ENCODE results near the gene COL25A1. TPM values are rescaled to one million over a fixed set of nuclear protein-coding genes. Genes with fewer than 3 reads are reported as not detected.

Gene COL25A1
- total RNA-seq, 1 experiment from 2014 or later: 0.42 TPM

DNA sequence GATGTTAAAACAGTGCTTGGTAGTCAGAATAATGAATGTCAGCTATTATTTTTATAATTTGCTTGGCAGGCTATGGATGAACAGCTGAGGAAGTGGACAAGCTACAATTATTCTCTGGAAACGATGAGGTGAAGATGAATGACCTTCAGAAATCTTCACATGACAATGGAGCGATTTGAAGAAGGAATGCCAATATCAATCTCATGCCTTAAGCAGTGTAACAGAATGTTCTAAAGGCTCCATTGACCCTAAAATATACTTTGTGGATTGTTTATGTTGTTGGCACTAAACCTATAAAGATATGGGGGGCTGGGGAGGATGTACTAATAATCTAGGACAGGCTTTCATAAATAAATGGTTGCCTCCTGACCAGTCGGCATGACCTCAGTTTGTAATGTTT lies 36.2 kb downstream of the COL25A1 start:
- DNase-seq (ENCODE audit: low read depth in 1 of 2, low spot score in 2 of 2): no peak

DNA sequence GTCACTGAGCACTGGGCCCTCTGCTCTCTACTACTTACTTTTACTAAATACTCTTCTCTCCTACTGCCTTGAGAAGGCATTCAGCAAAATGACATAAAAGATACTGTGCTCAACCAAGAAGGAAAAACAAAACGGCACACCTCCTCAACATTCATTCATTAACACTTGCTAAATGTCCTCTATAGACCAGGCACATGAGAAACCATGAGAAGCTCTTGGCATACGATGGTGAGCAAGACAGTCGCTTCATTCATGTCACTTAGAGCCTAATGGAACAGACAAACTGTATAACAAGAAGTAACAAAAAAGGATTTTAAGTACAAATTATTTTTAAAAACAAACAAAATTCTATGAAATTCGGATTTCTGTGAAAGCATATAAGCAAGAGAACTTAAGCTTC lies 38.7 kb downstream of the COL25A1 start:
- no peaks in the 10 kb centered on the region for H3K9me3 ChIP-seq (replicated peaks)
- H3K36me3 ChIP-seq: no peaks in the 10 kb centered on the region
- H3K27ac ChIP-seq: no peak overlapping the region
- H3K4me3 ChIP-seq: no peak overlapping the region
- H3K27me3 ChIP-seq (replicated peaks): 0 out of 2 replicates have a peak, but pooled peaks cover 5% of the 10 kb centered on the region
- no peaks in the 10 kb centered on the region for H3K4me1 ChIP-seq (replicated peaks)
- DNase-seq (ENCODE audit: low read depth in 1 of 2, low spot score in 2 of 2): no peak

More for the DNA sequence above, 36.2 kb downstream of the COL25A1 start:
- no peaks in the 10 kb centered on the region for H3K36me3 ChIP-seq
- H3K4me3 ChIP-seq: no peak overlapping the region
- H3K27ac ChIP-seq: no peak overlapping the region
- H3K27me3 ChIP-seq (replicated peaks): 0 out of 2 replicates have a peak, but pooled peaks cover 5% of the 10 kb centered on the region
- H3K9me3 ChIP-seq (replicated peaks): no peaks in the 10 kb centered on the region
- no peaks in the 10 kb centered on the region for H3K4me1 ChIP-seq (replicated peaks)

DNA sequence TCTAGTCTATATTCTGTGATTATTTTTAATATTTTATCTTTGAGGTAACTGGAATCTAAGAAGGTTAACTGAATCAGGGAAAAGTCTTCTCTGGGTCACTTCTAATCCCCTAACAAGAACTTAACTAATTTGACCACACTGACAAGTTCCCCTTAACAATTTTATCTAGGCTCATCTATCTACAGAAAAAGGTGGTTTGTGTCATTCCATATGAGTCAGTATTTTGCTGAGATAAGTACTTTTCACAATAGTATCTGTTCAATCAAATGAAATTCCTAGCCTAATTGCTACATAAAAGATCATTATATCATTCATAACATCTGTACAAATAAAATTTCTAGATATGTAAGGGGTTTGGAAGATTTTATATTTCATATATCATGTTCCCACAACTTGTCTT lies 45.6 kb downstream of the COL25A1 start:
- no peaks in the 10 kb centered on the region for H3K9me3 ChIP-seq (replicated peaks)
- no peaks in the 10 kb centered on the region for H3K4me1 ChIP-seq (replicated peaks)
- peaks cover 6% of the 10 kb centered on the region; the same call in 1 of the 2 replicates for H3K27me3 ChIP-seq (replicated peaks)
- no peaks in the 10 kb centered on the region for H3K36me3 ChIP-seq
- no peak for DNase-seq (ENCODE audit: low read depth in 1 of 2, low spot score in 2 of 2)
- no peak overlapping the region for H3K27ac ChIP-seq
- H3K4me3 ChIP-seq: no peak overlapping the region

DNA sequence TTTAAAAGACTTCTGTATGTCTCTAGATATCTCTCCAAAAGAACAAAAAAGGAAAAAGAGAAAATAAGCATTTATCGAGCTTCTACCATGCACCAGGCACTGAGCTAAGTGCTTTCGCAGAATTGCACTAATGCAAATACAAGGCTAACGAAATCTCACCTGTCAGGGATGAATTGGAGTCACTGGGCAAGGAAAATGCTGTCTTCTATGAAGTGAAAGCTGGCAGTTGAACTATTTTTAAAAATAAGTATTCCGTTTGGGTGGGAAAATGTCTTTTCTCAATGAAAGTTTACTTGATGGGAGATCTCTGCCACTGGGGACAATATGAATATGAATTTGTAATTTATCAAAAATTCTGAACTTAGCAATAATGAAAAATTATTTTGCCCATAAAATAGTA lies 47.6 kb downstream of the COL25A1 start:
- Histone ChIP-seq H3K27me3 (replicated peaks) (peaks cover 6% of the 10 kb centered on the region; the same call in 1 of the 2 replicates), H3K9me3 (replicated peaks) (no peaks in the 10 kb centered on the region), H3K4me3 (no peak overlapping the region), H3K36me3 (no peaks in the 10 kb centered on the region), H3K4me1 (replicated peaks) (no peaks in the 10 kb centered on the region), H3K27ac (no peak overlapping the region)
- no peak for DNase-seq (ENCODE audit: low read depth in 1 of 2, low spot score in 2 of 2)

DNA sequence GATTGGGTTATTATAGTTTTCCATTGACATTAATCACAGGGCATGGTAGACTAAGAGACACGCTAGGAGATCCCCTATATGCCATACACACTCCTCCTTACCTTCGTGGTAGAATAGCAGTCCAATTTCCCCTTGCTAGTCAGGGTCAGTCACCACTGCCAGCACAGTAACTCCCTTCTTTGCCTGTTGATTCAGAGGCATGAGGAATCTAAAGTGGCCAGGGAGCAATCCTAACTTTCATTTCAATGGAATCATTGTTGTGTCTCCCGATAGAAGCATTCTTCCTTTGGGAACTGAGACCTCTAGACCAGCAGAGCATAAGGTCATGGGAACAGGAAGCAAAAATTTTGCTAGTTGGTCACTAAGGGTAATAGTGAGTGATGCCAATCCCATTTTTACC lies 51.1 kb downstream of the COL25A1 start:
- Histone ChIP-seq H3K36me3 (no peaks in the 10 kb centered on the region), H3K9me3 (replicated peaks) (no peaks in the 10 kb centered on the region), H3K4me1 (replicated peaks) (no peaks in the 10 kb centered on the region), H3K27ac (no peak overlapping the region), H3K4me3 (no peak overlapping the region), H3K27me3 (replicated peaks) (peaks cover 6% of the 10 kb centered on the region; the same call in 1 of the 2 replicates)
- DNase-seq (ENCODE audit: low read depth in 1 of 2, low spot score in 2 of 2): no peak

DNA sequence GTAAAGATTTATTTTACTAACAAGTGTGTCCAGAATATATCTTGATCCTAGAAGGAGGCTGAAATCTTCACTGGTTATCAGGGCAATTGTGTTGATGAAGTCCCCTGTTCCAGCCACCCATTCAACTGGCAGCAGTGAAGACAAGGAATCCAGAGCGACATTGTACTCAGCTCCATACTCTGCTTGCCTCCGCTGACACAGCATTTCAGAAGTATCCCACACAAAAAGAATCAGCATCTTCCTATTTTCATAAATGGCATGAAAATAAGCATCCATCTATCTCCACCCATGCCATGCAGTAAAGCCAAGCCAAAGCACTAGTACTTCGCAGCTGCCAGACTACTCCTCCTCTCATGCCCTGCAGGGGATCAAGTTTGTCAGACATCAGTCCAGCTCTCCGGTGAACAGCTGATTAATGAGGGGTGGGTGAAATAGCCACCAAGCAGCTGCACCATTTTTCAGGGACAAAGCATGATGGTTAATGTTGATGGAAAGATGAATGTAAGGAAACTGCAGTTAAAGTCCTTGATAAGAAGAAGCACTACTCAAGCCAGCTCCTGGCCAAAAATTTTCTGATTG lies 54.0 kb downstream of the COL25A1 start:
- no peaks in the 10 kb centered on the region for H3K27me3 ChIP-seq (replicated peaks)
- no peaks in the 10 kb centered on the region for H3K9me3 ChIP-seq (replicated peaks)
- H3K36me3 ChIP-seq: no peaks in the 10 kb centered on the region
- DNase-seq (ENCODE audit: low read depth in 1 of 2, low spot score in 2 of 2): no peak
- no peak overlapping the region for H3K27ac ChIP-seq
- H3K4me1 ChIP-seq (replicated peaks): no peaks in the 10 kb centered on the region
- H3K4me3 ChIP-seq: no peak overlapping the region

DNA sequence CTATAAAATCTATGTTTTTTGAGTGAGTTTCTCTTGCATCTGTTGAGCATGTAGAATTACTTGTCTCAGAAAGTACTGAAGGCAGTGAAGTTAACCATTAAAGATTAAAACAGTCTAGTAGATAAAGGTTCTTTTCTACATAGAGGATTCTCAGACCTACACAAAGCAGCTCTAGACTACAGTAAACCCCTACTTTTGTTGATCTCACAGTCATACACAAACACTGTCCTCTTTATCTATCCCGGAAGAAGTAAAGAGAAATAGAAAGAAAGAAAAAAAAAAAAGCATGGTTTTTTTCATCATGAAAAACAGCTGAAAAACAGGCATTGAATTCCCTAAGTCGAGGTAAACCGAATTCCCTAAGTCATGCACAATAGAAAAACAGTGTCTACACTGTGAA lies 58.6 kb downstream of the COL25A1 start:
- no peaks in the 10 kb centered on the region for H3K4me1 ChIP-seq (replicated peaks)
- no peak overlapping the region for H3K4me3 ChIP-seq
- no peaks in the 10 kb centered on the region for H3K27me3 ChIP-seq (replicated peaks)
- H3K36me3 ChIP-seq: no peaks in the 10 kb centered on the region
- no peaks in the 10 kb centered on the region for H3K9me3 ChIP-seq (replicated peaks)
- DNase-seq (ENCODE audit: low read depth in 1 of 2, low spot score in 2 of 2): no peak
- no peak overlapping the region for H3K27ac ChIP-seq

DNA sequence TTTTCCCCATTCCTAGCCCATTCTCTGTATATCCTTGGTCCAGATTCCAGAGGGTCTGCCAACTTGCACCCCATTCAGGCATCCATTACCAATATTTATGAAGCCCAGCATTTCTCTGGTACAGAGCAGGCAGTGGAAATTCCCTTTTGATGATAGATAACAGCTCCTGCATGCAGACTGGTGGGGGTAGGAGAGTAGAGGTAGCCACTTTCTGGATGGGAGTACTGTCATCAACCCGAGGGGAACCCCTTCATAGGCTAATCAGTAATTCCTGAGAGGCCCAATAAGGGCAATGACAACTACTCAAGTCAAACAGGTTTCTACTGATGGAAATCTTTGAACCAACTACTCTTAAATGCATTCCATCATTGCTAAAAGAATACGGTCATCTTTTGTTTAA lies 63.7 kb downstream of the COL25A1 start:
- no peak overlapping the region for H3K4me3 ChIP-seq
- DNase-seq (ENCODE audit: low read depth in 1 of 2, low spot score in 2 of 2): no peak
- no peaks in the 10 kb centered on the region for H3K4me1 ChIP-seq (replicated peaks)
- no peaks in the 10 kb centered on the region for H3K36me3 ChIP-seq
- H3K9me3 ChIP-seq (replicated peaks): no peaks in the 10 kb centered on the region
- H3K27me3 ChIP-seq (replicated peaks): no peaks in the 10 kb centered on the region; the same call in 1 of the 2 replicates
- H3K27ac ChIP-seq: no peak overlapping the region

DNA sequence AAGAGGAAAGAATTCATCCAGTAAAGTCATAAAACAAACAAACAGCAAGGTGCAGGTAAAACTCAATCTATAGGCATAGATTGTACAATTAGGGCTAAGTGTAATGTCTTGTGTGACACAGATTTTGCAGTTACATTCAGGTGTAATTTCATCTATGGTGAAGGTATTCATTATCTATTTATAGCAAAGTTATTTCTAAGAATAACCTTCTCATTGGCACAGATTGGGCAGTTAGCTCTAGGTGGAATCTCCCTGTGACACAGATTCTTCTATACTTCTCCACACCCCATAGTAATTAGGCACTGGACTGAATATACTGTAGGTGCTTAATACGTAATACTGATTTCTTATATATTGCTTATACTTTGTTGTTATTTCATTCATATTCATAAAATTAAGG lies 66.8 kb downstream of the COL25A1 start:
- DNase-seq (ENCODE audit: low read depth in 1 of 2, low spot score in 2 of 2): no peak
- Histone ChIP-seq H3K4me3 (no peak overlapping the region), H3K27me3 (replicated peaks) (no peaks in the 10 kb centered on the region; the same call in 1 of the 2 replicates), H3K9me3 (replicated peaks) (no peaks in the 10 kb centered on the region), H3K4me1 (replicated peaks) (no peaks in the 10 kb centered on the region), H3K27ac (no peak overlapping the region), H3K36me3 (no peaks in the 10 kb centered on the region)

DNA sequence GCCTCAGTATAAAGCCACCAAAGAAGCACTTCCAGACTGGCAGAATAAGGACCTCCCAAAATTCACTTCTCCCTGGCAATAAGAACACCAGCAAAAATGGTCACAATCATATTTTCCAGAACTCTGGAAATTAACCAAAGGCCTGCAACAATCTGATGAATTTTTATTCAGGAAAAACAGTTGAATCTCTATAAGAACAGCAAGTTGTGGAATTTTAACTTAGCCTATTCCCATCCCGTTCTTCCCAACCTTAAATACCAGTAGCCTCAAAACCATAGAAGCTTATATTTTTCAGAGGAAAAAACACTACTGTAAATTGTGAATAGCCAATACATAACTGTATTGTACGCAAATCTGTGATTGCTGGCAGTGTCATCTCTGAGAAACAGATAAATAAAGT lies 67.9 kb downstream of the COL25A1 start:
- DNase-seq (ENCODE audit: low read depth in 1 of 2, low spot score in 2 of 2): no peak
- Histone ChIP-seq H3K36me3 (no peaks in the 10 kb centered on the region), H3K4me3 (no peak overlapping the region), H3K27me3 (replicated peaks) (no peaks in the 10 kb centered on the region; the same call in 1 of the 2 replicates), H3K27ac (no peak overlapping the region), H3K9me3 (replicated peaks) (no peaks in the 10 kb centered on the region), H3K4me1 (replicated peaks) (no peaks in the 10 kb centered on the region)

DNA sequence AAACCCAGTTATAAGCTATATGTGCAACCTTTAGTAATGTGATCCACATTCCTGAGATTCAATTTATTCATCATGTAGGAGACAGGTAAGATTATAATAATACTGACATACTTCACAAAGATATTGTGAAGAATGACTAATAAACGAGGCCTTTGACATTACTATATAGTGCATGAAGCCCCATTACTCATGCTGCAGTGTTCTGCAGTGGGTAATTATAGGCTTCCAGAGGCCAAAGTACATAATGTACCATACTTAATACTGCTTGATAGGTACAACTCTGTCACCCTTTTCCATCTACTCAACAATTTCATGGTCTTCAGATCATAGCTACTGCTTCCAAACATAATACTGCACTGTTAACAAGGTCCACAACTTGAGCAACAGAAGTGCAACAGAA lies 68.9 kb downstream of the COL25A1 start:
- Histone ChIP-seq H3K27ac (no peak overlapping the region), H3K4me3 (no peak overlapping the region), H3K36me3 (no peaks in the 10 kb centered on the region), H3K9me3 (replicated peaks) (no peaks in the 10 kb centered on the region), H3K27me3 (replicated peaks) (no peaks in the 10 kb centered on the region; the same call in 1 of the 2 replicates), H3K4me1 (replicated peaks) (no peaks in the 10 kb centered on the region)
- no peak for DNase-seq (ENCODE audit: low read depth in 1 of 2, low spot score in 2 of 2)

DNA sequence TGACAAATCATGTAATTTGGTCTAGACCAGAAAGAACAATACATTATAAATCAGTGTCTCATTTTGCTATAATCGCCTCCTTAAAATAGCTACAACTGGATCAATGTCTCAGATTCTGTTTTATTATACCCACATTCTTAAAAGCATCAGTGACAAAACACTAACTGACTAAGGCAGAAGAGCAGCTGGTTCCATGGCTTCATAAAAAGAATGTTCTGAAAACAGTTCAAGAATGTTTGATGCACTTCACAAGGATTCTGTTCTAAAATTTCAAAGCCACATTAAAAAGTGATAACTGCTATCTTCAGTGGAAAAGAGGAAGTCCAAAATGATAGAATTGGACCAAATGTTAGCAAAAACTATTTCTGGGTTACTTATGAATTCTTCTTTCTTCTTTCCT lies 69.8 kb downstream of the COL25A1 start:
- H3K9me3 ChIP-seq (replicated peaks): no peaks in the 10 kb centered on the region
- no peaks in the 10 kb centered on the region; the same call in 1 of the 2 replicates for H3K27me3 ChIP-seq (replicated peaks)
- no peak overlapping the region for H3K27ac ChIP-seq
- H3K4me1 ChIP-seq (replicated peaks): no peaks in the 10 kb centered on the region
- DNase-seq (ENCODE audit: low read depth in 1 of 2, low spot score in 2 of 2): no peak
- no peaks in the 10 kb centered on the region for H3K36me3 ChIP-seq
- no peak overlapping the region for H3K4me3 ChIP-seq

DNA sequence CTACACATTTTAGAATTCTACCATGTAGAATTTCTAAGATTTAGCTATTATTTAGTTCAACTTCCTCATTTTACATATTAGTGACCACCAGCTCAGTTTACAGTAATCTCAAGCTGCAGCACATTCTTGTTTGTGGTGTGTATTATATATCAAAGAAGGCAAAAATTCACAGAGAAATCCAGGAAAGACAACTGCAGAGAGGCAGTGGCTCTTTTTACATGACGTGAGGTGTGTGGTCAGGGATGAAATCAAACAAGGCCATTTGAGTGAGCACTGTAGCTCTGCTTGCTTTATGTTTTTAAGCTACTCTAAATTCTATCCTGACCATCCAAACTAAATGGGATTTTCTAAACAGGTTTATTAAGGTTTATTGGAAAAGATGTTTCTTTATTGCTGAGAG lies 71.1 kb downstream of the COL25A1 start:
- DNase-seq (ENCODE audit: low read depth in 1 of 2, low spot score in 2 of 2): no peak
- Histone ChIP-seq H3K27me3 (replicated peaks) (no peaks in the 10 kb centered on the region; the same call in 1 of the 2 replicates), H3K36me3 (no peaks in the 10 kb centered on the region), H3K27ac (no peak overlapping the region), H3K9me3 (replicated peaks) (no peaks in the 10 kb centered on the region), H3K4me3 (no peak overlapping the region), H3K4me1 (replicated peaks) (no peaks in the 10 kb centered on the region)

DNA sequence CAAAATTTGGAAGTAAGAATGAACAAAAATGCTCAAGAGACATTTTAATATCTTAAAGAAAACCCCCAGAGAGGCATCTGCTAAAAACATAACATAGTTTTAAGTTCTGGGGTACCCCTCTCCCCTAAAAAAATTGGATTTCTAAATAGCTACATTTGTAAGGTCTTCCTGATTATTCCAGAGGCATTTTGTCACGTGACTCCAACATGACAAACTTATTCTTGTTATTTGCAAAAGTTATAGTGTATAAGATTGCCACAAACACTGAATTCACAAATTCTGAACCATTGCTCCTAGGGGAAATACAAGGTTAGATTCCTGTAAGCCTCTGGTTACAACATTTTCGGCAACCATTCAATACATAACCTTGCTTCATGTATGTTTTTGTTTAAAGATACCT lies 73.4 kb downstream of the COL25A1 start:
- Histone ChIP-seq H3K27ac (no peak overlapping the region), H3K36me3 (no peaks in the 10 kb centered on the region), H3K4me1 (replicated peaks) (no peaks in the 10 kb centered on the region), H3K9me3 (replicated peaks) (no peaks in the 10 kb centered on the region), H3K27me3 (replicated peaks) (no peaks in the 10 kb centered on the region; the same call in 1 of the 2 replicates), H3K4me3 (no peak overlapping the region)
- no peak for DNase-seq (ENCODE audit: low read depth in 1 of 2, low spot score in 2 of 2)

DNA sequence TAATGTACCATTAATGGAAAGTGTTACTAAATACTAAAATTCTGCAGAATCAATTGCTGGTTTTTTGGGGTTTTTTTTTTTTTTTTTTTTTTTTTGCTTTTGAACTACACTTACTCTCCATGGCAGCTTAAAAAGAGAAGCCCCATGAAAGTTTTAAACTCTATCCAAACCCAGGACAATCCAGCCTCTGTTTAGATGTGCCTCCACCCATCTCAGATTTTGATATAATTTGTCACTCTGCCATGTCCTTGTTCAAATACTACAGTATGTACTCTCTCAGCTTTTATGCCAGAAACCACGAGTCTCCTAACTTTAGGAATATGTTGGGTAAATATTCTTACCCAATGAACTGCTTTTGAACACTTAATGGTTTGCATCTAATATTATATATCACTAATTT lies 84.2 kb downstream of the COL25A1 start:
- Histone ChIP-seq H3K27ac (no peak overlapping the region), H3K4me1 (replicated peaks) (no peaks in the 10 kb centered on the region), H3K4me3 (no peak overlapping the region), H3K36me3 (no peaks in the 10 kb centered on the region), H3K9me3 (replicated peaks) (no peaks in the 10 kb centered on the region), H3K27me3 (replicated peaks) (no peaks in the 10 kb centered on the region; the same call in 1 of the 2 replicates)
- DNase-seq (ENCODE audit: low read depth in 1 of 2, low spot score in 2 of 2): no peak
